ENCODE data around the gene NYAP2.

The NYAP2 gene

GRCh38 chr2:225569995-225570394 lies 170.5 kb downstream of the NYAP2 start:
- DNase-seq = no peak

- DNase-seq = no peak
Observed at GRCh38 chr2:225573603-225574002, 174.1 kb downstream of the NYAP2 start.

DNA sequence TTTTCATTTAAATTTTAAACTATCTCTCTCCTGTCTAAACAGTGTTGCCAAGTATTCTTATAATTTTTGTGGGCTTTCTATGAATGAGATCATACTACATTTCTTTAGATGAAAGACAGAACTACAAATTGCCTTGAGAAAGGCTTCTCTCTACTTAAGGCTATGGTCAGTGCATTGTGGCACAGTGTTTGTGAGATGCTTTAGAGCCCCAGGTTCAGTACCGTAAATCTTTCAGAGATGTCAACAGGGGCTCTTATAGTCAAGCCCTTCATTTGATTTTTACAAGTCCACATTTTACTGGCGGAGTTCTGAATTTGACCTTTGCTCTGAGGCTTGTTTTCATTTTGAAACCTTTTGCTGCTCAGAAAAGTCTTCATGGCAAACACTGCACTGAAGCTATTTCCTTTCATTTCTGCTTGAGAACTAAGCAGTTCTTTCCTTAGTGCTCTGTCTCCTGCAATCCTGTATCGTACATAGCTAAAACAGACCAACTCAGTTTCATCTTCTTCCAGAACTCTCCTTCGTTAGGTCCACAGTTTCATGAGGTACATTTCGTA lies 175.2 kb downstream of the NYAP2 start:
- DNase-seq = no peak

DNA sequence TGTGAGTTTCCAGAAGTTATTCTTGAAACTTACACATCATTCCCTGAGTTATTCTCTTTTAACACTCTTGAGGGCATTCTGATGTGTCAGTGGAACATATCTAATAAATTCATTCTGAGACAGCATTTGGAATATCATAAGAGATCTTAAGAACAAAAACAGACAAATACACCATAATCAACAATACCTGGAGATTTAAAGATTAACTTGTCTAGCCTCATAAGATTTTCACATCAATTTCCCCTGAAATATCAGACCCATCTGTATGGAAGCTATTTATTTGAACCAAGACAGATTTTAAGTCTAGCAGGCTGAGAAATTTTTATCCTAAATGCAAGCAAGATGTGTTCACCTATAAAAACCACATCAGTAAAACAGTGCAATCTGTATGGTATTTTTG lies 181.6 kb downstream of the NYAP2 start:
- DNase-seq = no peak

DNA sequence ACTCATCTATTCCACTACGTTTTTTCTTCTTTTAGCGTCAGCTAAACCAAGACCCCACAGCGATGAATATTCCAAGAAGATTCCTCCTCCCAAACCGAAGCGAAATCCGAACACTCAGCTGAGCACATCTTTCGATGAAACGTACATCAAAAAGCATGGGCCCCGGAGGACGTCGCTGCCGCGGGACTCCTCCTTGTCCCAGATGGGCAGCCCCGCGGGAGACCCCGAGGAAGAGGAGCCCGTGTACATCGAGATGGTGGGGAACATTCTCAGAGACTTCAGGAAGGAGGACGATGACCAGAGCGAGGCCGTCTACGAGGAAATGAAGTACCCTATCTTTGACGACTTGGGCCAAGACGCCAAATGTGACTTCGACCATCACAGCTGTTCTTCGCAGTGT lies 182.4 kb downstream of the NYAP2 start:
- DNase-seq = no peak

DNA sequence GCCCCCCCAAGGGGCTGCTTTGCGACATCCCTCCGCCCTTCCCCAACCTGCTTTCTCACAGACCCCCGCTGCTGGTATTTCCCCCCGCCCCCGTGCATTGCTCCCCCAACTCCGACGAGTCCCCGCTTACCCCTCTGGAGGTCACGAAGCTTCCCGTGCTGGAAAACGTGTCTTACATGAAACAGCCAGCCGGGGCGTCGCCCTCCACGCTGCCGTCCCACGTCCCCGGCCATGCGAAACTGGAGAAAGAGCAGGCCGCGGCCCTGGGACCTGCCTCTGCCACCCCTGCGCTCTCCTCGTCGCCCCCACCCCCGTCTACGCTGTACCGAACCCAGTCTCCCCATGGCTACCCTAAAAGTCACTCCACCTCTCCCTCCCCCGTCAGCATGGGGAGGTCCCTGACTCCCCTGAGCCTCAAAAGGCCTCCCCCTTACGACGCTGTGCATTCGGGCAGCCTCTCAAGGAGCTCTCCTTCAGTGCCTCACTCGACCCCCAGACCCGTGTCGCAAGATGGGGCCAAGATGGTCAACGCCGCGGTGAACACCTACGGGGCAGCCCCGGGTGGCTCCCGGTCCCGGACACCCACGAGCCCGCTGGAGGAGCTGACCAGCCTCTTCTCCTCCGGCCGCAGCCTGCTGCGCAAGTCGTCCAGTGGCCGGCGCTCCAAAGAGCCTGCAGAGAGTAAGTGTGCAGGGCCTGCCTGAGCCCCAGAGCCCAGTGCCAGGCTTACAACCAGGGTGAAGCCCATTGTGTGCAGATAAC lies 183.0 kb downstream of the NYAP2 start:
- no peak for DNase-seq

DNA sequence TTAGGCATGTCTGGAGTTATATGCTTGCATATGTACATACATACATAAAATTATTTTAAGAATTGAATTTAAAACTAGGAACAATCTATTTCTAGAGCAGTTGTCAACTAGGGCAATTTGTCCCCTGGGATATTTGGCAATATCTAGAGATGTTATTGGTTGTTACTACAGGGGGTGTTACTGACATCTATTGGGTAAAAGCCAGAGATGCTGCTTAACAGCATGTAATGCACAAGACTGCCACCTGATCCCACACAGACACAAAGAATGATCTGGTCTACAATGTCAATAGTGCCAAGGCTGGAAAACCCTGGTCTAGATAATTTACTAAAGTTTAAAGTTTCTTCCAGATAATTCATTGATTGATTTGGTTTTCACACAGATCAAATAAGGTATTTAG lies 185.3 kb downstream of the NYAP2 start:
- no peak for DNase-seq

DNA sequence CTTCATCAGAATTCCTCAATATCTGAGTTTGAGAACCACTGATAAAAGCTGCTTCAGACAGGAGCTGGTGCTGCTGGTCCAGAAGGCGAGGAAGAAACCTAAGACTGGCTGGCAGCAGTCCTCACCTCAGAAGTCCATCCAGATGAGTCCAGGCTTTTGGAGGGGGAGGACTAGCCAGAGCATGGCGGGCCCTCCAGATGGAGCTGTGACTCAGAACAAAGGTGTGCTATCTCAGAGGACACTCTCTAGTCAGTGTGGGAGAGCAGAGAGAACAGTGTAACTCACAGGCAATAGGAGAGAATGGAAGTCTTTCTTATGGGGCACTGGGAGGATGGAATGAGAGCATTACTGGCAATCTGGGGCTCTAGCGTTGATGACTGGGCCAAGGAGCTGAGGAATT lies 191.4 kb downstream of the NYAP2 start:
- no peak for DNase-seq

DNA sequence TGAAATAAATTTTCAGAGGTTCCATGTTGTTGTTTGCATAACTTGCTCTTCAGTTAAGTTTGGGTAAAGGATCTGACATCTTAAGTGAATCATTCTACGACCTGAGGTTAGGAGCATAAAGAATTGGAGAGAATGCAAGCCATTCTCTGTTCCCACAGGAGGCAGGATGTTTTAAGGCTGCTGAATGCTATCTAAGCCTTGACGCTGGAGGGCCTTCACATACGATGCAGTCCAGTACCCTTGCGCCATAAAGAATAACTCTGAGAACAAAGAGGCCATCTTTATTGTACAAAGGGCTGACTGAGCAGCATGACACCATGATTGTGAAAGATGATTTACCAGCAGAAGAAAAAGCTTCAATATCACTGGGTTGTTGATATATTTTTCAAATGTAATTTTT lies 198.4 kb downstream of the NYAP2 start:
- DNase-seq = no peak

- DNase-seq = no peak
Observed at GRCh38 chr2:225598426-225598825, 198.9 kb downstream of the NYAP2 start.

DNA sequence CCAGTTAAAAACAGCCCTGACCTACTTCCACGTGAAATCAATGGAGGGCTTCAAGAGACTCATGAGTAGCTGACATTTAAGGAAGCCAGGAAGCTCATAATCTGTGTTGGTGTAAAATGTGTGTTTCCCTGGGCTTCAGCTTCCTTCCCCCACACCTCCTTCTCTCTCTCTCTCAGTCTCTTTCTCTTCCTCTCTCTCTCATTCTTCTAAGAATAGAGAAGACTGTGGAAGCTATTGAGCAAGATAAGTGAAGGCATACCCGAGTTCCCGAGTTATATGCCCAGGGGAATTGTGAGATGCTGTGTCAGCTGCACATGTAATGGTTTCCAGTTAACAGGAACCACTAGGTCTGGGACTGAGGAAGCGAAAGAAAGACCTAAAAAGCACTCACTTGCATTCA lies 199.4 kb downstream of the NYAP2 start:
- DNase-seq = no peak

DNA sequence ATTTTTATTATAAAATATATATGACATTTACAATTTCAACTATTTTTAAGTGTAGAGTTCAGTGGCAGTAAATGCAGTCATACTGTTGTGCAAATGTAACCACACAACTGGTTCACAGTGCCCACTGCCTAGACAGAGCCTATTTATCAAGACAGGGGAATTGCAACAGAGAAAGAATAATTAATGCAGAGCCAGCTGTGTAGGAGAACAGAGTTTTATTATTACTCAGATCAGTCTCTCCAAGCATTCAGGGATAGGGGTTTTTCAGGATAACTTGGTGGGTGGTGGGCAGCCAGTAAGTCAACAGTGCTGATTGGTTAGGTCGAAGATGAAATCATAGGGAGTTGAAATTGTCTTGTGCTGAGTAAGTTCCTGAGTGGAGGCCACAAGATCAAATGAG lies 200.3 kb downstream of the NYAP2 start:
- DNase-seq = no peak

- DNase-seq = no peak
Observed at GRCh38 chr2:225600444-225600843, 200.9 kb downstream of the NYAP2 start.

DNA sequence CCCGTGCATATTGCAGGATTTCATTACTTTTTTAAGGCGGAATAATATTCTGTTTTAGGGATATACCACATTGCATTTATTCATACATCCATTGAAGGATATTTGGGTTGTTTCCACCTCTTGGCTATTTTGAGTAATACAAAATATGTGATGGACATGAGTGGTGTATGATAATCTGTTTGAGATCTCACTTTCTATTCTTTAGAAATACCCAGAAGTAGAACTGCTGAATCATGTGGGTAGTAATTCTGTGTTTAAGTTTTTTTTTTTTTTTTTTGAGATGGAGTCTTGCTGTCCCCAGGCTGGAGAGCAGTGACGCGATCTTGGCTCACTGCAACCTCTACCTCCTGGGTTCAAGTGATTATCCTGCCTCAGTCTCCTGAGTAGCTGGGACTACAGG lies 201.4 kb downstream of the NYAP2 start:
- DNase-seq = no peak

- DNase-seq = no peak
Observed at GRCh38 chr2:225602205-225602604, 202.7 kb downstream of the NYAP2 start.

DNA sequence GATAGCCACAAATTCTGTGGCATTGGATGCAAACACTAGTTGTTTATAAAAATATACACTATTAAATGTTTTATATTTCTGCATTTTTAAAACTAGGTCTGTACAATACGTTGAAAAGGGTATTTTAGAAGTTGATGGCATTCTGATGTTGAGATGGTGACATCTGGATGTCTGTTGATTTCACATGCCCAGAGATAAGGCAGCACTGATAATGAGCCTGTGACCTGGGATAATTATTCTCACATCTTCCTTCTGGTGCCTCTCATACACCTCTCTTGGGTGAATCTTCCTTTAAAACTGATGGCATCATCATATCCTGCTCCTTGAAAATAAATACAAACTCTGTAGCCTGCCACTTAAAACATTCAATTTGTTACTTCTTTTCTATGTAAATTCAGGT lies 208.6 kb downstream of the NYAP2 start:
- DNase-seq = no peak

DNA sequence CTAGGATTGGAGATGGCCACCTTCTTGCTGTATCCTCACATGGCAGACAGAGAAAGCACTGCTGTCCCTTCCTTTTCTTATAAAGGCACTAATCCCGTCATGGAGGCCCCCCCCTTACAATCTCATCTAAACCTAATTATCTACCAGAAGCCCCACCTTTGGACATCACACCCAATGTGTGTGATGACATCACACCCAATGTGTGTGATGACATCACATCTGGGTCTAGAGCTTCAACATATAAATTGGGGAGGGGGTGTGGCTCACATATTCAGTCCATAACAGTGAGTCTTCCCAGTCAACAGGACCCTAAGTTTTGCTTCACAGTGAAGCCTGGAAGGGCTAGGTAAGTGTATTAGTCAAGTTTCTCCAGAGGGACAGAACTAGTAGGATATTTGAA lies 213.1 kb downstream of the NYAP2 start:
- DNase-seq = no peak

DNA sequence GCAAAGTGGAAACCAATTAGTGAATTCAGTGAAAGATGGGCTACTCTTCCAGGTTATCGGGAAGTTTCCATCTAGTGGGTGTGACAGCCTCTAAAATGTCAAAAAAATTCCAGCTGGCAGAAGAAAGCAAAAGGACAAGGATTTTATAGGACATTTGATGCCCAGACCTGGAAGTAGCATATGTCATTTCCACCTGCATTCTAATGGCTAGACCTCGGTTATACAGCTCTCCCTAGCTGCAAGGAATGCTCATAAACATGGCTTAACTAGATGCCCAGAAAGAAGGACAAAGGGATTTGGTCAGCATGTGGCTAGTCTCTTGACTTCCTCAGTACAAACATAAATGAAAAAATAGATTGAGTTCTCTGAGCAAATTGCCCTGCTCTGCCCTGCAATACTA lies 215.4 kb downstream of the NYAP2 start:
- DNase-seq = no peak

- DNase-seq = no peak
Observed at GRCh38 chr2:225615514-225615913, 216.0 kb downstream of the NYAP2 start.

GRCh38 chr2:225616372-225616771 lies 216.9 kb downstream of the NYAP2 start:
- DNase-seq = no peak

DNA sequence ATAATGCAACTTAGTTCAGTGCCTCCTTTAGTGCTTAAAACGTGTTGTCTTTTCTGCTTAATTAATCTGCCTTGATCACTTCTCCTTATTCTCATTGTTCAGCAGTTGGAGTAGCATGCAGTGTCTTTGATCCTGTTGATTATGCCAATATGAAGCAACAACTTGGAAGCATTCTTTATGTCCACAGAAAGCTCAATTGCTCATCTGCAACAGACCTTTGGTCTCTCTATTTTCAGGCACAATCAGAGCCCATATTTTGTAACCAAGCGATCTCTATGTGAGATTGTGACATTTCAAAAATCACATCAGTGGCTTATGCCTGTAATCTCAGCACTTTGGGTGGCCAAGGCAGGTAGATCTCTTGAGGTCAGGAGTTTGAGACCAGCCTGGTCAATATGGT lies 217.3 kb downstream of the NYAP2 start:
- no peak for DNase-seq

- no peak for DNase-seq
Observed at GRCh38 chr2:225620227-225620626, 220.7 kb downstream of the NYAP2 start.

GRCh38 chr2:225630824-225631533 lies 231.5 kb downstream of the NYAP2 start:
- no peak for DNase-seq

DNA sequence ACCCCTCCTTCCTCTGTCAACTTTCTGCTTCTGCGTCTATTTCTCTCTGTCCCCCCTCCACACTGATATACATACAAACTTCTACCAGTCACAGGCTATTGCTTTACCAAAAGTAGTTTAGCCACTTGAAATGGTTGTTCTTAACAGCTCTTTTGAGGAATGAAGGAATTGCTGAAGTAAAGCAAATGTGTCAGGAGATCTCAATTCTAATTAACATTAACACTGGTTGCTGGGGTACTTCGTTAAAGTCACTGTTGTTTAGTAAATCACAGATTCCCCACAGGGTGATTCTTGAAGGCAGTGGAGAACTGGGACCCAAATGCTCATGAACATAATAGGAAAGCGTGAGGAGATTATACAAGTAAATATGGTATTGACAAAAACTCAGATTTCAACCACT lies 232.8 kb downstream of the NYAP2 start:
- no peak for DNase-seq

GRCh38 chr2:225636558-225636957 lies 237.0 kb downstream of the NYAP2 start:
- no peak for DNase-seq
